HCT116 (cell line): Measurements from ENCODE around the gene B4GALNT3. TPM values are rescaled to one million over a fixed set of nuclear protein-coding genes. Genes with fewer than 3 reads are reported as not detected.

Source experiments
- ATAC-seq: fragments of 200-7000 bp; cut with Tn5 transposase; 2 replicates; pipeline ENCODE4 v1.9.1; 2020; ENCODE audit warnings: mild to moderate bottlenecking, moderate library complexity
- BruUV-seq: library from RNA; stranded (reverse); fragments of 400-500 nt; replicated peaks from 2 replicates; lab custom pipeline; 2021; lab: Mats Ljungman, UMichigan
- CTCF ChIA-PET: fragments of 300-600 bp; sonication (Branson Sonifier 250); formaldehyde crosslinking; loops from one replicate; lab custom pipeline; 2021; ENCODE audit warnings: antibody characterized with exemption; lab: Charles Lee
- POLR2A ChIA-PET: fragments of 300-600, 350-600 bp; sonication (Branson Sonifier 250); formaldehyde crosslinking; loops from one replicate; lab custom pipeline; 2021; ENCODE audit warnings: antibody characterized with exemption; lab: Charles Lee
- RAD21 ChIA-PET, 2 experiments: fragments of 300-600 bp; sonication (Branson Sonifier 250); formaldehyde crosslinking; loops; one replicate each; lab custom pipeline; 2023; ENCODE audit warnings: low total read pairs in 2 of 2; ENCODE audit not compliant: uncharacterized antibody in 2 of 2, unreplicated experiment in 2 of 2, low non-redundant PET in 1 of 2; lab: Charles Lee
- DNase-seq: peaks from one replicate; pipeline ENCODE4 v3.0.0-alpha.2; 2010; ENCODE audit warnings: low read depth, low spot score
- H2AFZ ChIP-seq: fragments of 200-600 bp; shearing (Covaris generic), sonication (generic); 2 replicates; pipeline ENCODE4 v1.6.1; 2017; ENCODE audit warnings: low read depth, mixed run types, mixed read lengths, antibody characterized with exemption, low read length; ENCODE audit not compliant: poor library complexity, severe bottlenecking
- H3K27ac ChIP-seq: 2 replicates; pipeline ENCODE4 v1.5.1; 2012; ENCODE audit warnings: low read depth, low read length
- H3K27me3 ChIP-seq: fragments of 200-600 bp; sonication (generic); 2 replicates; pipeline ENCODE4 v1.6.1; 2016; ENCODE audit warnings: mixed run types, low read length, mixed read lengths; ENCODE audit not compliant: insufficient read depth
- H3K36me3 ChIP-seq, 2 experiments: fragments of 200-500 bp in 1 of 2; fragments of 200-600 bp in 1 of 2; sonication (Bioruptor generic) in 1 of 2; sonication (generic) in 1 of 2; 2 replicates each; pipeline versions ENCODE4 v1.5.1 to v1.6.1; 2014 to 2016; ENCODE audit warnings: low read length in 2 of 2, inconsistent platforms in 1 of 2, mixed read lengths in 1 of 2, mixed run types in 1 of 2; ENCODE audit not compliant: insufficient read depth in 2 of 2, control insufficient read depth in 1 of 2
- H3K4me1 ChIP-seq, 2 experiments: fragments of 200-600 bp in 1 of 2; sonication (generic) in 1 of 2; 2 replicates each; pipeline versions ENCODE4 v1.5.1 to v1.6.1; 2012 to 2017; ENCODE audit warnings: low read length in 2 of 2, inconsistent platforms in 1 of 2, mild to moderate bottlenecking in 1 of 2, mixed read lengths in 1 of 2, mixed run types in 1 of 2, moderate library complexity in 1 of 2; ENCODE audit not compliant: insufficient read depth in 2 of 2, control insufficient read depth in 1 of 2
- H3K4me2 ChIP-seq: fragments of 200-600 bp; sonication (generic); 2 replicates; pipeline ENCODE4 v1.6.1; 2017; ENCODE audit warnings: mixed run types, low read length, mixed read lengths
- H3K4me3 ChIP-seq, 2 experiments: fragments of 200-600 bp in 1 of 2; sonication (generic) in 1 of 2; replicated peaks in 1 of 2; 2 replicates each; pipeline ENCODE4 v1.5.1; 2011 to 2016; ENCODE audit warnings: low read length in 2 of 2, control low read depth in 1 of 2, low read depth in 1 of 2, mild to moderate bottlenecking in 1 of 2, mixed read lengths in 1 of 2, mixed run types in 1 of 2
- H3K79me2 ChIP-seq: fragments of 200-600 bp; sonication (generic); 2 replicates; pipeline ENCODE4 v1.6.1; 2017; ENCODE audit warnings: mild to moderate bottlenecking, mixed run types, low read length, moderate library complexity, mixed read lengths; ENCODE audit not compliant: insufficient read depth
- H3K9ac ChIP-seq: fragments of 200-600 bp; sonication (generic); 2 replicates; pipeline ENCODE4 v1.6.1; 2016; ENCODE audit warnings: low read length, mixed read lengths
- H3K9me2 ChIP-seq: fragments of 200-600 bp; sonication (generic), shearing (Covaris generic); 2 replicates; pipeline ENCODE4 v1.6.1; 2017; ENCODE audit warnings: mixed run types, mild to moderate bottlenecking, moderate library complexity; ENCODE audit not compliant: insufficient read depth
- H3K9me3 ChIP-seq, 2 experiments: fragments of 200-500 bp in 1 of 2; fragments of 200-600 bp in 1 of 2; sonication (Bioruptor generic) in 1 of 2; sonication (generic) in 1 of 2; 2 replicates each; pipeline ENCODE4 v1.6.1; 2014 to 2017; ENCODE audit warnings: low read length in 2 of 2, mixed read lengths in 2 of 2, inconsistent platforms in 1 of 2, low read depth in 1 of 2, mild to moderate bottlenecking in 1 of 2, mixed run types in 1 of 2, moderate library complexity in 1 of 2; ENCODE audit not compliant: control insufficient read depth in 1 of 2, insufficient read depth in 1 of 2
- H4K20me1 ChIP-seq: fragments of 200-600 bp; sonication (generic), shearing (Covaris generic); 2 replicates; pipeline ENCODE4 v1.6.1; 2017; ENCODE audit warnings: mixed run types, mild to moderate bottlenecking, moderate library complexity; ENCODE audit not compliant: insufficient read depth
- CBX3 ChIP-seq: IDR thresholded peaks from 2 replicates; pipeline ENCODE4 v1.6.1; 2012; ENCODE audit warnings: low read depth
- EGR1 ChIP-seq: IDR thresholded peaks from 2 replicates; pipeline ENCODE4 v1.6.1; 2012; ENCODE audit warnings: low read depth
- EZH2 ChIP-seq: fragments of 200-600 bp; sonication (generic); IDR thresholded peaks from 2 replicates; pipeline ENCODE4 v1.6.1; 2017; ENCODE audit warnings: antibody characterized with exemption, mixed run types
- EZH2phosphoT487 ChIP-seq: fragments of 200-600 bp; IDR thresholded peaks from 2 replicates; pipeline ENCODE4 v1.6.1; 2018; ENCODE audit warnings: antibody characterized with exemption, borderline replicate concordance
- FOSL1 ChIP-seq: IDR thresholded peaks from 2 replicates; pipeline ENCODE4 v1.6.1; 2012; ENCODE audit warnings: low read depth
- POLR2A ChIP-seq: IDR thresholded peaks from 2 replicates; pipeline ENCODE4 v1.7.0; 2011; ENCODE audit warnings: borderline replicate concordance; ENCODE audit not compliant: insufficient read depth, insufficient read length; ENCODE audit errors: extremely low read depth
- POLR2AphosphoS5 ChIP-seq: IDR thresholded peaks from 2 replicates; pipeline ENCODE4 v1.6.1; 2011; ENCODE audit warnings: mild to moderate bottlenecking, low read depth, low read length, moderate library complexity
- SIN3A ChIP-seq: IDR thresholded peaks from 2 replicates; pipeline ENCODE4 v1.6.1; 2012; ENCODE audit warnings: low read depth
- SRF ChIP-seq: IDR thresholded peaks from 2 replicates; pipeline ENCODE4 v1.6.1; 2012; ENCODE audit warnings: low read depth
- YY1 ChIP-seq: IDR thresholded peaks from 2 replicates; pipeline ENCODE4 v1.6.1; 2011; ENCODE audit warnings: low read length, low read depth, moderate library complexity, mild to moderate bottlenecking; ENCODE audit not compliant: insufficient replicate concordance; ENCODE audit errors: extremely low read depth
- ZFX ChIP-seq: fragments of 450-650 bp; IDR thresholded peaks from 2 replicates; pipeline ENCODE4 v1.6.1; 2017
- intact Hi-C: fragments of 100-400 bp; cut with micrococcal nuclease; formaldehyde crosslinking; loops from 2 replicates; pipeline ENCODE4 v1.10.0; 2022
- total RNA-seq: library from RNA; stranded (reverse); gene quantifications from one replicate; pipeline ENCODE4 v1.2.1, GENCODE V29; 2021; ENCODE audit not compliant: unreplicated experiment
- TF ChIP-seq, protein P1 (sequence below): IDR thresholded peaks from 2 replicates; pipeline ENCODE4 v1.6.1; 2012

B4GALNT3 gene
- total RNA-seq, 1 experiment from 2014 or later = 18.2 TPM

- TF ChIP-seq, protein P1, sequence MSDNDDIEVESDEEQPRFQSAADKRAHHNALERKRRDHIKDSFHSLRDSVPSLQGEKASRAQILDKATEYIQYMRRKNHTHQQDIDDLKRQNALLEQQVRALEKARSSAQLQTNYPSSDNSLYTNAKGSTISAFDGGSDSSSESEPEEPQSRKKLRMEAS = no peak
- TF ChIP-seq POLR2A = no peak
- no peak for TF ChIP-seq YY1
- TF ChIP-seq FOSL1 = no peak
- no peak for TF ChIP-seq EZH2phosphoT487
- TF ChIP-seq EGR1 = no peak
- no peak for TF ChIP-seq EZH2
- no peak for TF ChIP-seq CBX3
- TF ChIP-seq SIN3A = no peak
- TF ChIP-seq POLR2AphosphoS5 = no peak
Observed at GRCh38 chr12:602700-603068, 142.9 kb downstream of the B4GALNT3 start (continued).

- no peak for ATAC-seq
- BruUV-seq = no TSS peak
- CTCF ChIA-PET = no interaction called here
- H3K79me2 ChIP-seq = no peaks in the 10 kb centered on the region
- TF ChIP-seq SRF (no peak), ZFX (0 out of 2 replicates have a peak, but pooled peaks have one; percentile 7)
- no peaks in the 10 kb centered on the region for H3K9me3 ChIP-seq
- RAD21 ChIA-PET = no interaction called here
- H3K9ac ChIP-seq = no peak overlapping the region
- no peak overlapping the region for H2AFZ ChIP-seq
- peaks cover 0 to 2% of the 10 kb centered on the region in 2 experiments; a peak in 1 of 4 replicates for H3K4me1 ChIP-seq
- no peaks in the 10 kb centered on the region for H3K9me2 ChIP-seq
- H3K4me3 ChIP-seq = no peak overlapping the region
- H3K27me3 ChIP-seq = no peaks in the 10 kb centered on the region
- no peak overlapping the region for H3K27ac ChIP-seq
- intact Hi-C loops = no loop called here
- H3K36me3 ChIP-seq = no peaks in the 10 kb centered on the region
- POLR2A ChIA-PET = no interaction called here
- no peak overlapping the region for H3K4me2 ChIP-seq
- no peaks in the 10 kb centered on the region for H4K20me1 ChIP-seq
- no peak for DNase-seq
Observed at GRCh38 chr12:604956-605355, 145.2 kb downstream of the B4GALNT3 start.
